GM21423 (cell line): ENCODE results near the gene IL1RAP.

Experiments used
- ATAC-seq: cut with Tn5 transposase; IDR thresholded peaks from one replicate; pipeline ENCODE4 v1.9.1; 2021; ENCODE audit warnings: mild to moderate bottlenecking, moderate library complexity; ENCODE audit not compliant: unreplicated experiment

IL1RAP gene

DNA sequence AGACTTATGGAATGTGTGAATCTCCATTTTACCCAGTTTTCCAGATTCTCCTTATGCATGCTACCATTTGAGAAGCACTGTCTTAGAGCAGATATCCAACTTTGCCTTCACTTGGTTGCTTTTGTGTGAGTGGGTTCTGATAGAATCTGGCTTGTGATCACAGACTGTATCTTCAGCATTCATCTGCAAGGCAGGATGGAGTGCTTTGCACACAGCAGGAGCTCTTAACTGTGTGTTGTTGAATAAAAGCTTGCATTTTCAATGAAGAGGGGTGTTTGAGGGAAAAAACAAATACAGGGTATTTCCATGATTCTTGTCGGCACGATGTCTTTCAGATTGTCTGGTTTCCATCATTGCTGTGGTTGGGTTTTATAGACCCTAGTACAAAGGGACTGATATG is 24.4 kb downstream of the IL1RAP start:
- no peak for ATAC-seq

GRCh38 chr3:190539526-190539925 is 25.6 kb downstream of the IL1RAP start:
- ATAC-seq, result no peak

DNA sequence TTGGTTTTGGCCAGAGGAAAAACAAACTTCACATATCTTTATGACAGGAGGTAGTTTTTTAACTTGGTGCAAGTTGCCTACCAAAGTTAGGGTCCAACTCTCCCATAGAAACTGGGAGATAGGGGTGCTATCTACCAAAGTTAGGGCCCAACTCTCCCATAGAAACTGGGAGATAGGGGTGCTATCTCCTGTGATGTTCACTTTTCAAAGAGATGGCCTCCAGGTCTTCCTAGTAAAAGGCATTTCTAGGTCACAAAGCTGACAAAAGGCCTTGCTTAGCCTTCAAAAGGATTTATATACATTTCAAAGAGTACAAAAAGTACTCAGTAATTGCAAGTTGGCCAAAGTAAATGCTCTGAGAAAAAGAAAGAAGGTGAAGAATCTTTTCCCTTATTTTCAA is 27.1 kb downstream of the IL1RAP start:
- no peak for ATAC-seq

- no peak for ATAC-seq
Measured at GRCh38 chr3:190541560-190541959, 27.7 kb downstream of the IL1RAP start.

GRCh38 chr3:190542846-190543245 is 29.0 kb downstream of the IL1RAP start:
- ATAC-seq, result no peak

GRCh38 chr3:190543671-190544070 is 29.8 kb downstream of the IL1RAP start:
- no peak for ATAC-seq

- ATAC-seq, result no peak
Measured at GRCh38 chr3:190545191-190545590, 31.3 kb downstream of the IL1RAP start.

DNA sequence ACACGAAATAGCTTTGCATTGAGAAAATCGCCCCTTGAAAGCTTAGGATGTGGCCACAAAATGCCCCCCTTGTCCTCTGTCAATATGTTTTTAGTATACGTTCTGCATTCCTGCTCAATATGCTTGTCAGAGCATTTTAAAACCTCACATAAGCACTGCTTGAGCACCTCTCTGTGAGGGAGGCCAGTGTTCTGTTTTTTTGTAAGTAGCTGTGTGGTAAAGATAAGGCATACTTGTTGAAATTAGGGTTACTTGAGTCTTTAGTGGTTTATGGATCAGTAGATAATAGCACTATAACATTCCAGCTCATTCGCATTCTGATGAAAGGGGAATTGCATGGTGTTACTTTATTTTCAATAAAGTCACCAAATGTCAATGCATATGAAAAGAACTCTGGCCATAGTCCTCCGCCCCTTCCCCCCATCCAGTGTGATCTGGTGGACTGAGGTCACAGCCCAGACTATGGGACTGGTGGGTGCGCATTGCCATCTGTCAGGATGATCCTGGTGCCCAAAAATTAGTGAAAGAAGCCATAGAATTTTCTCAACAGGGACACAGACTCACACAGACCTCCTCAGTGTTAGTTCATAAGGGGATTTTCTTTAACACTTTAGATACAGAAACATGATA is 33.1 kb downstream of the IL1RAP start:
- ATAC-seq, result no peak

GRCh38 chr3:190548031-190548656 is 34.3 kb downstream of the IL1RAP start:
- ATAC-seq, result no peak

DNA sequence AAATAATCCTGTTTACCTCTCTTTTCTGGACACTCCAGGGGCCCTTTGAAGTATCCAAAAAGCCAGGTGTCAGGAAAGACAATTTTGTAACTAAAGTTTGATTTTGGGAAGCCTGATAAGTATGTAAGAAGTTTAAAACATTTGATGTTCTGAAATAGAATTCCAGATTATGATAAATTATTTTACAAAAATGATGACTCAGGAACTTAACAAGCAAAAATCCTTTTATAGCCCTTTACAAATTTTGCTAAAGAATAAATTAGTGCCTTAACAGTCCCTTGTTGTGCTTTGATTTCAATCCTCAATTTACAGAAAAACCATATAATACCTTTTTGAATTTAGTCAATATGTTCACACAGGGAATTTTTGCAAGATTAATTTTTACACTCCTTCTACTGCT is 38.1 kb downstream of the IL1RAP start:
- no peak for ATAC-seq

GRCh38 chr3:190552969-190553759 is 39.3 kb downstream of the IL1RAP start:
- ATAC-seq, result no peak

GRCh38 chr3:190554197-190554596 is 40.3 kb downstream of the IL1RAP start:
- no peak for ATAC-seq

DNA sequence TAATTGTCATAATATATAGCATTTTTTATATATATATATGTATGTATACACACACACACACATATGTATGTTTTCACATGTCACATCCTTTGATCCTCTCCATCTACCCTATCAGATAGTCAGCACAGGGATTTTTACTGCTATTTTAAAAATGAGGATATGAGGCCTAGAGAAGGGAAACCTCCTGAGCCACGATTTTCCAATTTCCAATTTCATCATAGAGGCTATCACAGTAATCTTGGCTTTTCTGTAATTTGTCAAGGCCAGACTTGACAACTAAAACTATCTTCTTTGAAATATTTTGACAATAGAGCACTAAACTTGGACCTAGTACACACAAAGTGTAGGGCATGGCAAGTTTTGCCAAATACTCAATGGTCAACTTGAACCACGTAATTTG is 42.5 kb downstream of the IL1RAP start:
- no peak for ATAC-seq

GRCh38 chr3:190557296-190557695 is 43.4 kb downstream of the IL1RAP start:
- ATAC-seq, result no peak

DNA sequence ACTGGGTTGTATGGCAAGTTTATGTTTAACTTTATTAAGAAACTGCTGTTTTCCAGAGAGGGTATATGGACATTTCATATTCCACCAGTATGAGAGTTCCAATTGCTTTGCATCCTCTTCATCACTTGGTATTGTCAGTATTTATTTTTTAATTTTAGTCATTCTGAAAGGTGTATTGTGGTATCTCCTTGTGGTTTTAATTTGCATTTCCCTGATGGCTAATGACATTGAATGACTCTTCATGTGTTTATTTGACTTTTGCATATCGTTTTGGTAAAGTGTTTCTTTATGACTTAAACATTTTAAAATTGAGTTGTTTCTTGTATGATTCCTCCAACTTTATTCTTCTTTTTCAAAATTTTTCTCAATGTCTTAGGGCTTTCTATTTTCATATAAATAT is 44.4 kb downstream of the IL1RAP start:
- no peak for ATAC-seq

- no peak for ATAC-seq
Measured at GRCh38 chr3:190558796-190559195, 44.9 kb downstream of the IL1RAP start.

DNA sequence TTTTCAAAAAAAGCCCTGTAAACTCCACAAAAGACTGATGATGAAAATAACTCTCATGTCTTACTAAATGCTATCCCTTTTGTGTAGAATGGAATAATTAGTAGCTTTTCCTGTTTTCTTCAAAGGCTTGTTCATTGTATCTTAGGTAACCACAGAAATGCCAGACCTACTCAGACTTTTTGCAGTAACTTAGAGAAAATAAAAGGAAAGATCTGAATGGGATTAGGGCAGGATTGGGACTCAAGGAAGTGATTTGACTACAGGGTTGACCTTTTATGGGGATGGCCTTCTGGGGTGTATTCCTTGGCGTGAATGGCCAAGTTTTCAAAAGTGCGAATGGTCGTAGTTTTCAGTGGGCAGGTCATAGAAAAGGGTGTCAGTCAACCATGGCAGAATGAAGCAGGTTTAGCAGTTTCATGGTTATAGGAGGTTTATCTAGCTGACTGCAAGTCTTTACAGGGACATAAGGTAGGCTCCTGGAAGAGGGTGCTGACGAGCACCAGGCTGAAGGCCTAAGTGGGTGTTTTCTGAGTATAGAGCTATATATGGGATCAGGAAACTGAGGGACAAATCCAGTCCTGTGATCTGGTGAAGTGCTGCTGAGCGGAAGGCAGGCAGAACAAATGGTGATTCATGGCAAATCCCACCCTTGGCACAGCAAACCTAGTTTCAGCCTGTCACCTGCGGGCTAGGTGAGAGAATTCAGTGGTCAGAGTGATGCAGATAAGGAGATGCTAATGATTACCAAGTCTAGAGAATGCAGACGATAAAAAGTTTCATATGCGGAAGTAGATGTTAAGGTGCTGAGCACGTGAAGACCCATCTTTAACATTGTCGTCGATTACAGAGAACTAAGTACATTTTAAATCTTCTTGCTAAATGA is 46.4 kb downstream of the IL1RAP start:
- ATAC-seq, result no peak

DNA sequence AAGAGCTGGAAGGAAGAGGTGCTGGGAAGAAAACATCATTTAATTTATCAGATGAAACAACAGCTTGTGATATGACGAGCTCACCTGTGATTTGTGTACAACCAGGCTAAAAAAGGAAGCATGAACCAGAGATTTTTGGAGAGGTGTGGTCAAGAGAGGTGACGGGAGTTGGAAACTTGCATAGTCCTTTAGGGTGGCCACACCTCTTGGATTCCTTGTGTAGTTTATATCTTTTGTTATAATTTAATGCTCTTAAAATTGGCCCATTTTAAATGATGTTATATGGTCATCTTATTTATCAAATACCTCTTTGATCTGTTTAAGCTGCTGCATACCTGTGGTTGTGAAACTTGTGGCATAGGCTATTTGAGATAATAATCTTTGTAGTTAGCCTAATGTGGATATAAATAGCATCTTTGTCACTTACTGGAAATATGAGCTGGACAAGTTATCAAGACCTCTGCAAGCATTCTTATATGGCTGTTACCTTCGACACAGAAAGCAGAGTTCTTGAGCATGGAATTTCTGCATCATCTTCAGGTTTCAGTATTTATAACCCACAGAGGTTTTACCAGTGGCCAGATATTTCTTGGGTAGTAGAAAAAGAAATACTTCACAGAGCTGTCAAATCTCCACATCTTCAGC is 49.1 kb downstream of the IL1RAP start:
- ATAC-seq, result no peak

DNA sequence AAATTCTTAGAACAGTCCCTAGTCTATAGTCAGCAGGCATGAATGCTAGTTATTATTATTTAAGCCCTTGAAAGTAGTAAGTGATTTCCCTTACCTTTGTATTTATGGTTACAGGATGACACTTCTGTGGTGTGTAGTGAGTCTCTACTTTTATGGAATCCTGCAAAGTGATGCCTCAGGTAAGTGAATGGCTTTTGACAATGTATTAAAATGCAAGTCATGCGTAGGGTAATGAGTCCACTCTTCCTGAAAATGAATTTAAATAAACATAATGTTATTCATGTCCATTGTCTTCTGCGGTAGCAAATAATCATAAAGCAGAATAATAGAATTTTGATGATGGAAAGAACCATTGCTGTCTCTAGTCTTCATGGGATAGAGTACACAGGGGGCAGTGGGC is 50.3 kb downstream of the IL1RAP start:
- no peak for ATAC-seq

DNA sequence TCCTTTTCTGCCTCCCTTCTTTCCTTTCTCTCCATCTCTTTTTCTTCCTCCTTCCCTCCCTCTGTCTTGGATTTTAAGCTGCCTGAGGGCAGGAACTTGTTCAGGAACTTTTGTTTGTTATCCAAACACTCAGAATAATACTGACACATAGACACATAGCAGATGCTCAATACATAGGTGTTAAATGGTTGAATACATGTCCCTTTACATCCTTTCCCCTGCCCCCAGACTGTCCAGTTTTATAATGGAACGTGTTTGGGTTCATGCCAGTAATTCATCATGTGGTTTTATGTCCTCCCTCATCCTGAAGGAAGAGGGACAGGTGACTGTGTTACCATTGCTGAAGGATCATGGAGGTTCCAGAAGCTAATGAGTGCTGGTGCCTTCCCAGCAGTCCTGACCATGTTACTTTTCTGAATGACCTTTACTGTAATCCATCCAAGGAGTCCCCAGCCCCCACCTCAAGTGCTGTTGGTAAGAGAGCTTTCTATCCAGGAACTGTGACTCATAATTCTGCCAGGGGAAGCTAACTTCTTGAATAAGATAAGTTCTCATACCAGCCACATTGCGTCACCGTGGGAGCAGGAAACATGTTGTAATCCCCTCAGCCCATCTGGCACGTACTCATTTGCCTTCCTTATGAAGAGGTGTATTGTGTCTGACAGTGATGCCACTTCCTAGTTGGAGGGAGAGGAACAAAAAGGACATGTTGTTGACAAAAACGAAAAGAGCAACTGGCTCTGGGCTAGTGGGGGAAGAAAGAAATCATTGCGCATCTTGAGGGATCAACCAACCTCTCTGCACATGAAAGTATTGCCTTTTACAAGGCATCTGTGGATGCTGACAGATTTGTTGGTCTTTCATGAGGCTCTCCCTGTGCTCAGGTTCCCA is 52.4 kb downstream of the IL1RAP start:
- ATAC-seq, result peak; percentile 54
